BLaER1 (cell line): Measurements from ENCODE around the gene GUCY2C.
"Not testable (repeated sequence)": the region's sequence is repeated elsewhere in the genome, so short reads cannot be mapped to it uniquely, and the experiment has no call there.

Experiments
- H3K27ac ChIP-seq: shearing (Covaris generic); formaldehyde crosslinking; 2 replicates; pipeline ENCODE4 v1.8.1; 2022
- H3K27me3 ChIP-seq: shearing (Covaris generic); formaldehyde crosslinking; 2 replicates; pipeline ENCODE4 v1.8.1; 2022
- H3K36me3 ChIP-seq: shearing (Covaris generic); formaldehyde crosslinking; 2 replicates; pipeline ENCODE4 v1.8.1; 2022
- H3K4me1 ChIP-seq: shearing (Covaris generic); formaldehyde crosslinking; 2 replicates; pipeline ENCODE4 v1.8.1; 2022
- H3K4me2 ChIP-seq: shearing (Covaris generic); formaldehyde crosslinking; 2 replicates; pipeline ENCODE4 v1.8.1; 2022
- H3K4me3 ChIP-seq: shearing (Covaris generic); formaldehyde crosslinking; 2 replicates; pipeline ENCODE4 v1.8.1; 2022
- H3K9ac ChIP-seq: shearing (Covaris generic); formaldehyde crosslinking; 2 replicates; pipeline ENCODE4 v1.8.1; 2022
- H3K9me3 ChIP-seq: shearing (Covaris generic); formaldehyde crosslinking; 2 replicates; pipeline ENCODE4 v1.8.1; 2022
- H4K20me1 ChIP-seq: shearing (Covaris generic); formaldehyde crosslinking; 2 replicates; pipeline ENCODE4 v1.8.1; 2022
- Cebpa-rat ChIP-seq: shearing (Covaris generic); IDR thresholded peaks from 2 replicates; pipeline ENCODE4 v1.8.1; 2022

Gene GUCY2C

DNA sequence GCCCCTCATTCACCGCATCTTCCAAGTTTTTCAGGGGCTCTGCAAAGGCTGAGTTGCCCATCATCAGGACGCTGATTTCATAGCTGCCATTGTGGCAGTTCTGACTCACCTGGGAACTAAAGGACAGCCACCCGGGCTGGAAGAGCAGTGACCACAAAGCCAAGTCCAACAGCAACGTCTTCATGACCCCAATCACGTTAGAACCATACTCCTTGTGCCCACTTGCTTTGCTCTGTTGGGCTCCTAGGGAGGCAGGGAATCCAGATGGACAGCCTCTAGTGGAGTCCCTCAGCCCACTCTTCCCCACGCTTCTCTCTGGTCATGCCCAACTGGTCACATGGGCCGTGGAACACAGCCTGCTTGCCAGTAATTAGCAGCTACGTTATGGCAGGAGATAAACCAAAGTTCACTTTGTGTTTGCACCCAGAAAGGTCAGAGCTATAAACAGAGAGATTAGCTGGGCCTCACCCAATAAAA lies at the start of gene GUCY2C:
Gene GUCY2C (minus strand): TSS at position 335 of the 477 bp plus-strand sequence. CDS start 151 bp downstream, at position 184.
- H3K4me1 ChIP-seq = no peaks in the 10 kb centered on the region
- no peaks in the 10 kb centered on the region for H3K27me3 ChIP-seq
- no peaks in the 10 kb centered on the region for H3K36me3 ChIP-seq
- H3K4me3 ChIP-seq = no peak within 1 kb of the TSS
- no peak for TF ChIP-seq Cebpa-rat
- H3K9me3 ChIP-seq = no peaks in the 10 kb centered on the region
- H3K27ac ChIP-seq = no peak within 1 kb of the TSS
- no peaks in the 10 kb centered on the region for H4K20me1 ChIP-seq
- no peak within 1 kb of the TSS for H3K4me2 ChIP-seq
- H3K9ac ChIP-seq = no peak within 1 kb of the TSS

DNA sequence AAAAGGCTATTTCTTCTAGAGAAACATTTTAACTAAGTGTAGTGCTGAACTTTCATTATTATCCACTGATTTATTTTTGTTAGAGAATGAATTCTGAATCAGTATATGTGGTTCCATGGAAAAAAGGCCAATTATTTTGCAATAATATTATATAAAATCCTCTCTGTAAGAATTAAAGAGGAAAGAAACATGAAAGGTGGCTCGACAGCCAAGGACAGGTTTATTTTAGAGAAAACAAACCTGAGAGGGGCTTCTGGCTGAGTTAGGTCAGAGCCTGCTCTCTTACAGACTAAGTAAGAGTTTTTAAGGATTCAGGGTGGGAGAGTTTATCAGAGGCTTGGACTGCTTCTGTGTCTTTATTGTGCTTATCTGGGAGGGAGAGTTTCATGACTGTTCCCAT lies 46.7 kb upstream of the GUCY2C start:
- H3K4me2 ChIP-seq = no peak overlapping the region
- no peak overlapping the region for H3K27ac ChIP-seq
- peaks cover 34% of the 10 kb centered on the region for H3K9me3 ChIP-seq
- no peak for TF ChIP-seq Cebpa-rat
- H3K4me1 ChIP-seq = peaks cover 11% of the 10 kb centered on the region
- H3K9ac ChIP-seq = no peak overlapping the region
- H3K4me3 ChIP-seq = no peak overlapping the region
- no peaks in the 10 kb centered on the region for H3K36me3 ChIP-seq
- no peaks in the 10 kb centered on the region for H4K20me1 ChIP-seq
- no peaks in the 10 kb centered on the region for H3K27me3 ChIP-seq

DNA sequence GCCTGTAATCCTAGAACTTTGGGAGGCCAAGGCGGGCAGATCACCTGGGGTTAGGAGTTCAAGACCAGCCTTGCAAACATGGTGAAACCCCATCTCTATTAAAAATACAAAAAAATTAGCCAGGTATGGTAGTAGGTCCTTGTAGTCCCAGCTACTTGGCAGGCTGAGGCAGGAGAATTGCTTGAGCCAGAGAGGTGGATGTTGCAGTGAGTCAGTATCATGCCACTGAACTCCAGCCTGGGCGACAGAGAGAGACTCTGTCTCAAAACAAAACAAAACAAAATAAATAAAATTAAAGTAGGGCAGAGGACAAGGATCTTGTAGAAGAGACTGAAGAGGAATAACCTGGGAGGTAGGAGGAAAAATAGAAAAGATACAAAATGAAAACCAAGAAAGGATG lies 45.5 kb upstream of the GUCY2C start:
- no peaks in the 10 kb centered on the region for H3K27me3 ChIP-seq
- H3K27ac ChIP-seq = no peak overlapping the region
- H3K9me3 ChIP-seq = peaks cover 29% of the 10 kb centered on the region
- no peak for TF ChIP-seq Cebpa-rat
- peak overlapping the region; percentile 25; the same call in 1 of the 2 replicates for H3K4me2 ChIP-seq
- peaks cover 11% of the 10 kb centered on the region for H3K4me1 ChIP-seq
- no peaks in the 10 kb centered on the region for H4K20me1 ChIP-seq
- no peak overlapping the region for H3K4me3 ChIP-seq
- no peak overlapping the region for H3K9ac ChIP-seq
- H3K36me3 ChIP-seq = no peaks in the 10 kb centered on the region

DNA sequence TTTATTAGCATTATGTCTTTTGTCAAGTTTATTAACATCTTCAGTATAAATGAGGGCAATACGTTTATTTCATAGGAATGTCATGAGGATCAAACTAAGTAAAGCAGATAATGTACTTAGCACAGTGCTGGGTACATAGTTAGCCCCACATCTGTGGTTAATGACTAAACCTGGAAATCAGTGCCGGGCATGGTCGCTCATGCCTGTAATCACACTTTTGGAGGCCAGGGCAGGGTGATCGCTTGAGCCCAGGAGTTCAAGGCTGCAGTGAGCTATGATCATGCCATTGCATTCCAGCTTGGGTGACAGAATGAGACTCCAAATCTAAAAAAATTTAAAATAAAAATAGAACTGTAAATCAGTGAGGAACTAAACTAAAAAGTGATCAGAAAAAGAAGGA lies 44.8 kb upstream of the GUCY2C start:
- Histone ChIP-seq H3K4me2 (peak overlapping the region; percentile 25), H3K4me3 (no peak overlapping the region), H3K9ac (no peak overlapping the region), H3K27me3 (no peaks in the 10 kb centered on the region), H3K36me3 (no peaks in the 10 kb centered on the region), H3K4me1 (peaks cover 11% of the 10 kb centered on the region), H3K27ac (no peak overlapping the region), H3K9me3 (peaks cover 28% of the 10 kb centered on the region), H4K20me1 (no peaks in the 10 kb centered on the region)
- no peak for TF ChIP-seq Cebpa-rat

DNA sequence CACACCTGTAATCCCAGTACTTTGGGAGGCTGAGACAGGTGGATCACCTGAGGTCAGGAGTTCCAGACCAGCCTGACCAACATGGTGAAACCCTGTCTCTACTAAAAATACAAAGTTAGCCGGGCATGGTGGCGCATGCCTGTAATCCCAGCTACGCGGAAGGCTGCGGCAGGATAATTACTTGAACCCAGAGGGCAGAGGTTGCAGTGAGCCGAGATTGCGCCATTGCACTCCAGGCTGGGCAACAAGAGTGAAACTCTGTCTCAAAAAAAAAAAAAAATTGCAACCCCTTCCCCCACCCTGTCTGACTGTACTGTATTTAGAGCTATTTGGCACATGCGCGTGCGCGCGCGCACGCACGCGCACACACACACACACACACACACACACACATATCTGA lies 40.0 kb upstream of the GUCY2C start:
- H3K36me3 ChIP-seq, H3K4me2 ChIP-seq, H3K9me3 ChIP-seq, H3K9ac ChIP-seq, H3K4me3 ChIP-seq, H3K27ac ChIP-seq, H4K20me1 ChIP-seq, H3K27me3 ChIP-seq, H3K4me1 ChIP-seq: not testable (repeated sequence)

DNA sequence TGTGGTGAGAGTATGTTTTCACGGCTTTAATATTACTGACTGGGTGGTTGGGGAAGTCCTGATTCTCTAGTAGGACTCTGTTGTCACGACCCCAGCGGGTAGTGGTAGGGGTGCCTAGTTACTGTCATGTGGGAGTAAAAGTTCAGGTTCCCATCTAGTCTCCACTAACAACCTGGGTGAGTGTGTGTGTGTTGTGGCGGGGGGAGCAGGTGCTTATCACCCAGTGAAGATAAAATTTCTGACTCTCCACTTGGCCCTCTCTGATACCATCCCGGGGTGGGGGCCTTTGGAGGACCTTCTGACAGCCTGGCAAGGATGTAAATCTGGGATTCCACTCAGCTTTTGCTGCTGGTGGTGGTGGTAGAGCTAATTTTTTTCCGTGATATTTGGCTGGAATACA lies 35.4 kb upstream of the GUCY2C start:
- Histone ChIP-seq H3K9ac (no peak overlapping the region), H3K36me3 (no peaks in the 10 kb centered on the region), H3K4me2 (no peak overlapping the region), H3K4me1 (no peaks in the 10 kb centered on the region), H4K20me1 (no peaks in the 10 kb centered on the region), H3K9me3 (peaks cover 14% of the 10 kb centered on the region; the same call in 1 of the 2 replicates), H3K4me3 (no peak overlapping the region), H3K27ac (no peak overlapping the region), H3K27me3 (no peaks in the 10 kb centered on the region)
- TF ChIP-seq Cebpa-rat = no peak

DNA sequence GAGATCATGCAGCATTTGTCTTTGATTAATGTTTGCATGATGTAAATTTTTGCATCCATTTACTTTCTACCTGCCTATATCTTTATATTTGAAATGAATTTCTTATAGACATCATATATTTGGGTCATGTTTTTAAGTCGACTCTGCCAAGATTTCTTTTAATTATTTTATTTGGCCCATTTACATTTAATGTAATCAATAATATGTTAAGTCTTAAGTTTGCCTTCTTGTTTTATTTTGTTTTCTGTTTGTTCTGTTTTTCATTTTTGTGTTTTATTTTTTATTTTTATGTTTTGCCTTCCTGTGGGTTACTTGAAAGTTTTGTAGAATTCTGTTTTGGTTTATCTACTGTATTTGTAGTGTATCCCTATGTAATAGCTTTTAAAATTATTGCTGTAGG lies 33.2 kb upstream of the GUCY2C start:
- Histone ChIP-seq H3K27me3 (no peaks in the 10 kb centered on the region), H3K9me3 (peaks cover 14% of the 10 kb centered on the region; the same call in 1 of the 2 replicates), H3K36me3 (no peaks in the 10 kb centered on the region), H3K4me3 (no peak overlapping the region), H4K20me1 (no peaks in the 10 kb centered on the region), H3K27ac (no peak overlapping the region), H3K4me1 (no peaks in the 10 kb centered on the region), H3K4me2 (no peak overlapping the region), H3K9ac (no peak overlapping the region)
- TF ChIP-seq Cebpa-rat = no peak

DNA sequence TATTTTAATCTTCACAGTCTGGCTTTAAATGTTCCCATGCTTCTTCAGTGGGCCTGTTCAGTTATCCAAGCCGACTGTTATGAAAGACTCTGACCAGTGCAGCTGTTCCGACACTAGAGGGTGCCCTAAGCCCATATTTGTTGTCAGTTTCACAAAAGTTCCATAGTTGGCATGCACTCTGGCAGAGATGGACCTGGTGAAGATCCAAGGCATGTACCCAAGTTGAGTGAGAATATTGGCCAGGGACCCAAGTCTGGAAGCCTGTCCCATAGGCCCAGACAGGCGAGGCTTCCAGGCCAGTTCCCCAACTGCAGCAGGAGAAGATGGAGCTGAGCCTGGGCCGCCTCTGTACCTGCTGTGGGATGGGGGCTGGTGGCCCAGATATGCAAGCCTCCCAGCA lies 27.4 kb upstream of the GUCY2C start:
- H3K9me3 ChIP-seq = peaks cover 17% of the 10 kb centered on the region
- no peaks in the 10 kb centered on the region for H3K4me1 ChIP-seq
- H3K36me3 ChIP-seq = no peaks in the 10 kb centered on the region
- H3K27ac ChIP-seq = no peak overlapping the region
- H3K9ac ChIP-seq = no peak overlapping the region
- H3K27me3 ChIP-seq = no peaks in the 10 kb centered on the region
- no peak overlapping the region for H3K4me2 ChIP-seq
- H3K4me3 ChIP-seq = no peak overlapping the region
- no peaks in the 10 kb centered on the region for H4K20me1 ChIP-seq
- no peak for TF ChIP-seq Cebpa-rat

DNA sequence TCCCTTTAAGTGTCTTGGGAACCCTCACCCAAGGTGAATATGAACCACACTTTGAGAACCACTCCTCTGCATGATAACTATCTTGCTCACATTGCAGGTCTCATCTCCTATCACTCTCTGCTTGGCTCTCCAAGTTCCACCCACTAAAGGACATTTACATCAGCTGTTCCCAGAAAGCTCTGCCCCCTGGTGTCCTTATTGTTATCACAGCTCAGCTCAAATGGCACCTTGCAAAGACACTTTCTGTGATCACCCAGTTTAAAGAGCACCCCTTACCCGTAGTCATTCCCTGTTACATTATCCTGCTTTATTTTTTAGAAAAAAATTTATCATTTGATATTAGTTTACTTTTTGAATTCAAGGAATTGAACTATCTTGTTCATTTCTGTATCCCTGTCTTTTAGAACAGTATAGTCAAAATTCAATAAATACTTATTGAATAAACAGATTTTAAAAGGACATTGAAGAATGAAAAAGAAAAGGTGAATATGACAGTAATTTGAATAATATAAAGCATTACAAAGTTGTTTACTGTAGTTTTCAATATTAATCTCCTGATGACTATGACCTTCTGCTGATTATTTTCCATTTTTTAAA lies 20.5 kb upstream of the GUCY2C start:
- H3K9me3 ChIP-seq = peaks cover 10% of the 10 kb centered on the region; the same call in 1 of the 2 replicates
- no peak overlapping the region for H3K9ac ChIP-seq
- no peak overlapping the region for H3K4me3 ChIP-seq
- H3K36me3 ChIP-seq = no peaks in the 10 kb centered on the region
- TF ChIP-seq Cebpa-rat = no peak
- no peaks in the 10 kb centered on the region for H3K27me3 ChIP-seq
- peaks cover 12% of the 10 kb centered on the region for H3K4me1 ChIP-seq
- H3K27ac ChIP-seq = no peak overlapping the region
- no peaks in the 10 kb centered on the region for H4K20me1 ChIP-seq
- peak overlapping the region; percentile 51; the same call in 1 of the 2 replicates for H3K4me2 ChIP-seq

DNA sequence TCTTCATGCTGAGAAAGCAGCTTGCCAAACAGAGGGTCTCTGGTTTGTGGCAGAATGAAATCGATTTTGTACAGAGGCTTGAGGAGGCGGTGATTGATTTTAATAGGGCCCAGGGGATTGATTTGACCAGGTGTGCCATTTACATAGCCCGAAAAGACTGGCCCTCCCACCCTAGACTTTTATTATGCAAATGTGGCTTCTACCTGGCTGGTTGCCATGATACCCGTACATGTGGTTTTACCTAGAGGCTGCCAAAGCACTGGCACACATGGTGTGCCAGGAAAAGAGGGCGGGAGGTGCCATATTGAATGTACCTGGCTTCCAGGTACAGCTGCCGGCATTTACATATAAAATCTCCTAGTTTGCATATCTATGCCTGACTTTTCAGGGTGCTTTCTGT lies 18.0 kb upstream of the GUCY2C start:
- Histone ChIP-seq H3K4me1 (peaks cover 28% of the 10 kb centered on the region), H4K20me1 (no peaks in the 10 kb centered on the region), H3K9ac (no peak overlapping the region), H3K36me3 (no peaks in the 10 kb centered on the region), H3K27ac (no peak overlapping the region), H3K4me3 (no peak overlapping the region), H3K9me3 (peaks cover 10% of the 10 kb centered on the region; the same call in 1 of the 2 replicates), H3K4me2 (no peak overlapping the region), H3K27me3 (no peaks in the 10 kb centered on the region)
- TF ChIP-seq Cebpa-rat = no peak
